ENCODE measurements around the gene RYR1.
"Not testable (repeated sequence)": the region's sequence is repeated elsewhere in the genome, so short reads cannot be mapped to it uniquely, and the experiment has no call there.

RYR1 gene

DNA sequence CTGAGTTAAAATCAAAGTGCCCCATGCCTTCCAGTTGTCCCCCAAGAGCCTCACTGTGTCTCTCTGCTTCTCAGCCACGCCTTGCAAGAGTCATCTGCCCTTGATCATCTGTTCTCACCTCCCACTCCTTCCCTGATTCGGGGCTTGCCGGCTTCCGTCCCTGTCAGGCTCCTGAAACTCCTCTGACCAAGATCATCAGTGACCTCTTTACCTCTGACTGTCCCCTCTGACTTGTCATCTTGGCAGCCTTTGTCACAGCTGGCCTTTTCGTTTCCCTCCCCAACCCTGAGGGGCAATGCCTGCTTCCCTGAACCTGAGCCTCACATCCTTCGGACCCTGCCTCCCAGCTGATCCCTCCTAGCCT is 117.9 kb downstream of the RYR1 start:
- no peak for TF ChIP-seq ZFX (IDR thresholded peaks at IDR 0.05)
- TF ChIP-seq, protein P1, sequence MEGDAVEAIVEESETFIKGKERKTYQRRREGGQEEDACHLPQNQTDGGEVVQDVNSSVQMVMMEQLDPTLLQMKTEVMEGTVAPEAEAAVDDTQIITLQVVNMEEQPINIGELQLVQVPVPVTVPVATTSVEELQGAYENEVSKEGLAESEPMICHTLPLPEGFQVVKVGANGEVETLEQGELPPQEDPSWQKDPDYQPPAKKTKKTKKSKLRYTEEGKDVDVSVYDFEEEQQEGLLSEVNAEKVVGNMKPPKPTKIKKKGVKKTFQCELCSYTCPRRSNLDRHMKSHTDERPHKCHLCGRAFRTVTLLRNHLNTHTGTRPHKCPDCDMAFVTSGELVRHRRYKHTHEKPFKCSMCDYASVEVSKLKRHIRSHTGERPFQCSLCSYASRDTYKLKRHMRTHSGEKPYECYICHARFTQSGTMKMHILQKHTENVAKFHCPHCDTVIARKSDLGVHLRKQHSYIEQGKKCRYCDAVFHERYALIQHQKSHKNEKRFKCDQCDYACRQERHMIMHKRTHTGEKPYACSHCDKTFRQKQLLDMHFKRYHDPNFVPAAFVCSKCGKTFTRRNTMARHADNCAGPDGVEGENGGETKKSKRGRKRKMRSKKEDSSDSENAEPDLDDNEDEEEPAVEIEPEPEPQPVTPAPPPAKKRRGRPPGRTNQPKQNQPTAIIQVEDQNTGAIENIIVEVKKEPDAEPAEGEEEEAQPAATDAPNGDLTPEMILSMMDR (conservative IDR thresholded peaks at IDR 0.05) = no peak
- H3K27ac ChIP-seq = no peak overlapping the region

DNA sequence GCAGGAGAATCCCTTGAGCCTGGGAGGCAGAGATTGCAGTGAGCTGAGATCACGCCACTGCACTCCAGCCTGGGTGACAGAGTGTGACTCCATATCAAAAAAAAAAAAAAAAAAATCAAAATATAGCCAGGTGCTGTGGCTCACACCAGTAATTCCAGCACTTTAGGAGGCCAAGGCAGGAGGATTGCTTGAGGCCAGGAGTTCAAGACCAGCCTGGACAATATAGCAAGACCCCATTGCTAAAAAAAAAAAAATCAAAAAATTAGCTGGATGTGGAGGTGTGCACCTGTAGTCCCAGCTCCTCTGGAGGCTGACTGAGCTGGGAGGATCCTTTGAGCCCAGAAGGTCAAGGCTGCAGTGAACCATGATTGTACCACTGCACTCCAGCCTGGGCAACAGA is 119.7 kb downstream of the RYR1 start:
- H3K27ac ChIP-seq = not testable (repeated sequence)

DNA sequence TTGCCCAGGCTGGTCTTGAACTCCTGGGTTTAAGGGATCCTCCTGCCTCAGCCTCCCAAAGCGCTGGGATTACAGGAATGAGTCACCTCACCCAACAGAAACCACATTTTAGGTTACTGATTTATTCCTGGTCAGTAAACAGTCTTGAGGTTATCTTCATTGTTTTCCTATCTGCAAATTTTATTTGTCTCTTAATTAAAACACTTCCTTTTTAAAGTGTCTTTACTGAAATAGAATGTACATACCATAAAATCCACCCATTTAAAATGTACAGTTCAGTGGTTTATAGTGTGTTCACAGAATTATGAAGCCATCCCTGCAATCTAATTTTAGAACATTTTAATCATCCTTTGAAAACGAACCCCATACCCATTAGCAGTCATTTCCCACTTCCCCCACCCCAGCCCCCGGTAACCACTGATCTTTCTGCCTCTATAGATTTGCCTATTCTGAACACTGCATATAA is 121.2 kb downstream of the RYR1 start:
- TF ChIP-seq ZFX (IDR thresholded peaks at IDR 0.05) = no peak
- TF ChIP-seq, protein P1 (conservative IDR thresholded peaks at IDR 0.05) = no peak
- no peak overlapping the region for H3K27ac ChIP-seq

- no peak overlapping the region for H3K27ac ChIP-seq
- TF ChIP-seq, protein P1 (conservative IDR thresholded peaks at IDR 0.05) = no peak
- TF ChIP-seq ZFX (IDR thresholded peaks at IDR 0.05) = no peak
These were observed 121.7 kb downstream of the RYR1 start for GRCh38 chr19:38555200-38555599.

DNA sequence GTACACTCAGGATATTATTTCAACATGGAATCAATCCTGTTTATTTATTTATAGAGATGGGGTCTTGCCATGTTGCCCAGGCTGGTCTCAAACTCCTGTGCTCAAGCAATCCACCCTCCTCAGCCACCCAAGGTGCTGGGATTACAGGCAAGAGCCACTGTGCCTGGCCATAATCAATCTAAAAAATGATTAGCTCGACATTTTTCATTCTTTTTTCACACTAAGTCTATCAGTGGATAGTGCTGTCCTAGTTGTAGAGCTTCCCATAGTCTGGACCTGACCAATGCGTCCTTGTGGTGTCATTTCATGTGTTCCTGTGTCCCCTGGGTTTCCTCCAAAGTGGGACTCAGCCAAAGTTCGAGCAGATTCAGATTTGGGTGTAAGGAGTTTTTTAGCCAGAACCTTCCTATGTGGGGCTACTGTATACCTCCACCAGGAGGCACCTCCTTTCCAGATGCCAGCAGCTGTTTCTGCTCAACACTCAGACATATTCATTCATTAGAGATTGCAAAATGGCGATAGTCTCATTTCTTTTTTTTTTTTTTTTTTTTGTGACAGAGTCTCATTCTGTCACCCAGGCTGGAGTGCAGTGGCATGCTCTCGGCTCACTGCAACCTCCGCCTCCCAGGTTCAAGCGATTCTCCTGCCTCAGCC is 123.2 kb downstream of the RYR1 start:
- no peak for TF ChIP-seq ZFX (IDR thresholded peaks at IDR 0.05)
- TF ChIP-seq, protein P1 (conservative IDR thresholded peaks at IDR 0.05) = no peak
- no peak overlapping the region for H3K27ac ChIP-seq

DNA sequence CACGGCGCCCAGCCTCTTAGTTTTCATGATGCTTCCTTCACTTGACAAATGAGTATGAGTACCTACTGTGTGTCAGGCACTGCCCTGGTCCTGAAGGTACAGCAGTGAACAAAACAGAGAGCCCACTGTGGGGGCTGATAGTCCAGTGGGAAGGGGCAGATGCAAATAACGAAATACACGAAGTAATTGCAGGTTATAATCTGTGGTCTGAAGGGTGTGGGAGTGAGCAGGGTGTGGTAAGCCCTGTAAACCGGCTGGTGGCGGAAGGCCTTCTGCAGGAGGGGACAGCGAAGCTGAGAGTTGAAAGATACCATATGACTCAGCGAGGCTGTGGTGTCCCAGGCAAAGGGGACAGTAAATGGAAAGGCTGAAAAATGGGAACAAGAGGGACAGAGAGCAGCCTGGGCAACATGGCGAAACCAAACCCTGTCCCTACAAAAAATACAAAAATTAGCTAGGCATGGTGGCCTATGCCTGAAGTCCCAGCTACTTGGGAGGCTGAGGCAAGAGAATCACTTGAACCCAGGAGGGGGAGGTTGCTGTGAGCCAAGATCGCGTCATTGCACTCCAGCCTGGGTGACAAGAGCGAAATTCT is 123.8 kb downstream of the RYR1 start:
- no peak overlapping the region for H3K27ac ChIP-seq
- TF ChIP-seq ZFX (IDR thresholded peaks at IDR 0.05) = no peak
- TF ChIP-seq, protein P1 (conservative IDR thresholded peaks at IDR 0.05) = no peak

- H3K27ac ChIP-seq = not testable (repeated sequence)
These were observed 125.4 kb downstream of the RYR1 start for GRCh38 chr19:38558933-38559332.

DNA sequence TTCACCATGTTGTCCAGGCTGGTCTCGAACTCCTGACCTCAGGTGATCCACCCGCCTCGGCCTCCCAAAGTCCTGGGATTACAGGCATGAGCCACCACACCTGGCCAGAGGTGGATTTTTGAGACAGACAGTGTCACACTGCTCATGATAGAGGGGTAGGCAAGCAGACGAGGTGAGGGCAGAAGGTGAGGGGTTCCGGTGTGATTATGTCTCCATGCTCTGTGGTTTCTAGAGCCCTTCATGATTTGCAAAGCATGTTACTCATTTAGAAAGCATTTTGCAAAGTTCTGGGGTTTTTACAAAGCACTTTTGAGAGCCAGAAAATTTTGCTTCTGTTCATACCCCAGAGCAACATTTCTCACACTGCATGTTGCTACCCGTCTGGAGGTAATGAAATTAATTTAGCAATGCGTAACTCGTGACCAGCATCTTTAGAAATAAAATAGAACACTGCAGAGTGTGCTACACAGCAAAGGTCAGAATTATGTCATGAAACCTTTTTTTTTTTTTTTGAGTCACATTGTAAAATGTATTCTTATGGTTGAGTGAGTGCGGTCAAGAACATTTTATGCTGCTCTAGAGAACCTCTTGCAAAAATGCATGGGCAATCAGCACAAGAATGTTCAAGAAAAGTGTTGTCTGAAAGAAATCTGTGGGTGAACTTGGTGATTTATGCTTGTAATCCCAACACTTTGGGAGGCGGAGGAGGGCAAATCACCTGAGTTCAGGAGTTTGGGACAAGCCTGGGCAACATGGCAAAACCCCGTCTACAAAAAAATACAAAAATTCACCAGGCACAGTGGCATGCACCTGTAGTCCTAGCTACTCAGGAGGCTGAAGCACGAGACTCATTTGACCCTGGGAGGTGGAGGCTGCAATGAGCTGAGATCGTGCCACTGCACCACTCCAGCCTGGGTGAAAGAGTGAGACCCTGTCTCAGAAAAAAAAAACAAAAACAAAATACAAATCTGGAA is 126.2 kb downstream of the RYR1 start:
- H3K27ac ChIP-seq = no peak overlapping the region
- TF ChIP-seq, protein P1 (conservative IDR thresholded peaks at IDR 0.05) = no peak
- TF ChIP-seq ZFX (IDR thresholded peaks at IDR 0.05) = no peak

All from C4-2B (cell line).